Heart right ventricle (tissue), 16 donors: ENCODE measurements around the gene BDH1. TPM values are rescaled to one million over a fixed set of nuclear protein-coding genes. Genes with fewer than 3 reads are reported as not detected.

Experiments used
- ATAC-seq, 8 donors: fragments of 200-7000 bp; cut with Tn5 transposase; one replicate each; pipeline ENCODE4 v1.9.1; 2020; ENCODE audit warnings: mild to moderate bottlenecking in 8 of 8, moderate library complexity in 8 of 8, moderate number of reproducible peaks in 1 of 8
- DNase-seq, 2 donors: peaks; one replicate each; pipeline ENCODE4 v3.0.0-alpha.2; 2020
- H3K27ac ChIP-seq, 10 donors: fragments of 200-600 bp; sonication (generic) in 2 of 10; one replicate each; pipeline versions ENCODE4 v1.5.0 to v1.8.0; 2020 to 2022; ENCODE audit warnings: mild to moderate bottlenecking in 3 of 10
- H3K27me3 ChIP-seq, 7 donors: fragments of 200-600 bp; one replicate each; pipeline ENCODE4 v1.8.0; 2021 to 2022; ENCODE audit warnings: mild to moderate bottlenecking in 2 of 7
- H3K36me3 ChIP-seq, 9 donors: fragments of 200-600 bp; sonication (generic) in 1 of 9; one replicate each; pipeline versions ENCODE4 v1.5.0 to v1.8.0; 2020 to 2022; ENCODE audit warnings: mild to moderate bottlenecking in 2 of 9
- H3K4me1 ChIP-seq, 9 donors: fragments of 200-600 bp; sonication (generic) in 1 of 9; one replicate each; pipeline versions ENCODE4 v1.5.0 to v1.8.0; 2020 to 2022; ENCODE audit warnings: mild to moderate bottlenecking in 4 of 9
- H3K4me3 ChIP-seq, 10 donors: fragments of 200-600 bp; sonication (generic) in 2 of 10; one replicate each; pipeline versions ENCODE4 v1.5.0 to v1.8.0; 2020 to 2022; ENCODE audit warnings: mild to moderate bottlenecking in 7 of 10, moderate library complexity in 2 of 10
- H3K9me3 ChIP-seq, 11 donors: fragments of 200-600 bp in 10 of 11; sonication (generic) in 2 of 11; one replicate each; pipeline versions ENCODE4 v1.5.0 to v1.8.0; 2013 to 2022; ENCODE audit warnings: mild to moderate bottlenecking in 2 of 11, control low read depth in 1 of 11, moderate library complexity in 1 of 11
- WGBS, 2 donors: extraction: QIAGEN DNeasy Blood & Tissue Kit; methylation state at CpG; one replicate each; pipeline ENCODE4 v1.1.7; 2013; ENCODE audit warnings: inconsistent platforms in 1 of 2; 5-methylcytosine and 5-hydroxymethylcytosine counted together
- intact Hi-C, 10 donors: fragments of 100-400 bp; cut with DNase I; formaldehyde crosslinking; loops; one replicate each; pipeline versions ENCODE4 v1.11.1 to v1.14.2; 2022
- polyA plus RNA-seq, 2 donors: library from polyadenylated mRNA; stranded (reverse); fragments of 200-250 nt; gene quantifications; one replicate each; pipeline ENCODE4 v1.2.3, GENCODE V29; 2013
- total RNA-seq, 10 donors: library from RNA; stranded (reverse); fragmentation: NEBNext Ultra II Directional in 3 of 10; extraction: Animal tissue kit (Norgen Biotek cat#: 25700) in 3 of 10; gene quantifications; one replicate each; pipeline versions ENCODE4 v1.2.1 to v1.2.4, GENCODE V29; 2021 to 2023
- TF ChIP-seq, protein P1 (sequence below), 9 donors: fragments of 200-600 bp; sonication (generic) in 2 of 9; IDR thresholded peaks; one replicate each; pipeline versions ENCODE4 v1.5.0 to v1.8.0; 2021 to 2022; ENCODE audit warnings: antibody characterized with exemption in 9 of 9, mild to moderate bottlenecking in 5 of 9, moderate library complexity in 1 of 9
- donor health status: Arrhythmogenic right ventricular cardiomyopathy.
- donor health status: ischemic (EF 13 %, LVEDD 7.1; RV severe dilation, severe dysfunction).
- donor health status: healthy with polysubstance abuse.
- donor health status: DM: no; HTN: yes; CAD: no.
- donor health status: DM: no; HTN: no; CAD: no.
- donor health status: ischemic (EF 25% LVEDD 6.9; RV normal size, moderate dysfunction).
- donor health status: ischemic (EF 25% LVEDD 5.7; RV mildly dilated, moderate dysfunction).
- donor health status: healthy.
- donor health status: DM: yes; HTN: yes; CAD: no.
- donor health status: Ischemic cardiomyopathy.
- donor health status: ischemic (EF 35%, LVEDD 5.7; RV mildly dilated, moderate dysfunction).
- donor health status: nonischemic (EF 11% LVEDD 7.7; RV severe dilation, severe dysfunction).
- donor health status: DM: yes; HTN: yes; CAD: no.
- donor health status: PGD.
- donor health status: ischemic (EF 29% LVEDD 5.4; RV normal size, mild dysfunction).
- donor health status: nonischemic (EF 23%, LVEDD 6.1; RV moderate dilation, normal function).

BDH1 gene
- total and polyA plus RNA-seq, 12 donors: 9.6 to 144 (median 78.0) TPM

DNA sequence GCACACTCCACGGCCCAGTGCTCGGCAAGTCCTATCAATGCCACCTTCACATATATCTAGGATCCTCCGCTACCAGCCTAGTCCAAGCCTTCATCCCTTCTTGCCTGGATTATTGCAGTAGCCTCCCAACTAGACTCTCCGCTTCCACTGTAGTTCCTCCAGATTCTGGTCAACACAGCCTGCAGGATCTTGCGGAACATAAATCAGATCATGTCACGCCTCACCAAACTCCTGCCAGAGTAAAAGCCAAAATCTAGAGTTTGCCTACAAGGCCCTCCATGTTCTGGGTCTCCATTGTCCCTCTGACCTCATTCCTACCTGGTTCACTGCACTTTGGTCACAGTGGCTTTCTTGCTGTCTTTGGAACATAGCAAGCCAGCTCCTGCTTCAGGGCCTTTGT, 3.6 kb downstream of the BDH1 start:
- intact Hi-C loops: no loop called here
- TF ChIP-seq, protein P1, sequence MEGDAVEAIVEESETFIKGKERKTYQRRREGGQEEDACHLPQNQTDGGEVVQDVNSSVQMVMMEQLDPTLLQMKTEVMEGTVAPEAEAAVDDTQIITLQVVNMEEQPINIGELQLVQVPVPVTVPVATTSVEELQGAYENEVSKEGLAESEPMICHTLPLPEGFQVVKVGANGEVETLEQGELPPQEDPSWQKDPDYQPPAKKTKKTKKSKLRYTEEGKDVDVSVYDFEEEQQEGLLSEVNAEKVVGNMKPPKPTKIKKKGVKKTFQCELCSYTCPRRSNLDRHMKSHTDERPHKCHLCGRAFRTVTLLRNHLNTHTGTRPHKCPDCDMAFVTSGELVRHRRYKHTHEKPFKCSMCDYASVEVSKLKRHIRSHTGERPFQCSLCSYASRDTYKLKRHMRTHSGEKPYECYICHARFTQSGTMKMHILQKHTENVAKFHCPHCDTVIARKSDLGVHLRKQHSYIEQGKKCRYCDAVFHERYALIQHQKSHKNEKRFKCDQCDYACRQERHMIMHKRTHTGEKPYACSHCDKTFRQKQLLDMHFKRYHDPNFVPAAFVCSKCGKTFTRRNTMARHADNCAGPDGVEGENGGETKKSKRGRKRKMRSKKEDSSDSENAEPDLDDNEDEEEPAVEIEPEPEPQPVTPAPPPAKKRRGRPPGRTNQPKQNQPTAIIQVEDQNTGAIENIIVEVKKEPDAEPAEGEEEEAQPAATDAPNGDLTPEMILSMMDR (IDR thresholded peaks at IDR 0.05): no peak
- H3K36me3 ChIP-seq: no peaks in the 10 kb centered on the region
- H3K27me3 ChIP-seq: peaks cover 0 to 17% (median 11%) of the 10 kb centered on the region in 7 donors
- no peak overlapping the region for H3K27ac ChIP-seq
- no peak overlapping the region for H3K4me3 ChIP-seq
- peaks cover 4 to 39% (median 22%) of the 10 kb centered on the region in 9 donors for H3K4me1 ChIP-seq
- ATAC-seq (no peak), DNase-seq (no peak)
- H3K9me3 ChIP-seq: no peaks in the 10 kb centered on the region
- WGBS, 2 donors: 94 to 98% methylated on average over 6 of the region's 6 CpGs

DNA sequence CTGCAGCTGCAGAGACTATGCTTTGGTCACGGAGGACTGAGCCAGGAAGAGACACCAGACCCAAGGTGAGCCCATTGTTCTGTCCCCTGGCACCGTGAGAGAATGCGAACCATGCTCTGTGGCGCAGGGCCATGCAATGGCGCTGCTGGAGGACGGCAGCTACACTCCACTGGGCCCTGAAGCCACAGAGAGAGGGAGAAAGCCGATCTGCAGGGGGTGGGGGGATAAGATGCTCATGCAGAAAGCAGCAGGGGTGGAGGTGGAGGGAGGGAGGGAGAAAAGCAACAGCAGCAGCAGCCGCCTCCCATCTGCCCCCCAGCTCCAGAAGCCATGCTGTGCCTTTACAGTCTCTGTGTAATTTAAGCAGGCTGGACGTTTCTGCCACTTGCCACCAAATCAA, 5.3 kb downstream of the BDH1 start:
- H3K27ac ChIP-seq: peak overlapping the region in 2 of 10 donors; percentile 32 to 36
- no peaks in the 10 kb centered on the region for H3K9me3 ChIP-seq
- ATAC-seq: no peak
- WGBS, 2 donors: 47 to 53% methylated on average over 9 of the region's 9 CpGs
- intact Hi-C loops: no loop called here
- peaks cover under 1 to 29% (median 15%) of the 10 kb centered on the region in 9 donors for H3K4me1 ChIP-seq
- no peaks in the 10 kb centered on the region for H3K36me3 ChIP-seq
- H3K4me3 ChIP-seq: no peak overlapping the region
- peaks cover 0 to under 1% (median 0%) of the 10 kb centered on the region in 7 donors for H3K27me3 ChIP-seq
- DNase-seq: no peak
- TF ChIP-seq, protein P1 (IDR thresholded peaks at IDR 0.05): no peak

DNA sequence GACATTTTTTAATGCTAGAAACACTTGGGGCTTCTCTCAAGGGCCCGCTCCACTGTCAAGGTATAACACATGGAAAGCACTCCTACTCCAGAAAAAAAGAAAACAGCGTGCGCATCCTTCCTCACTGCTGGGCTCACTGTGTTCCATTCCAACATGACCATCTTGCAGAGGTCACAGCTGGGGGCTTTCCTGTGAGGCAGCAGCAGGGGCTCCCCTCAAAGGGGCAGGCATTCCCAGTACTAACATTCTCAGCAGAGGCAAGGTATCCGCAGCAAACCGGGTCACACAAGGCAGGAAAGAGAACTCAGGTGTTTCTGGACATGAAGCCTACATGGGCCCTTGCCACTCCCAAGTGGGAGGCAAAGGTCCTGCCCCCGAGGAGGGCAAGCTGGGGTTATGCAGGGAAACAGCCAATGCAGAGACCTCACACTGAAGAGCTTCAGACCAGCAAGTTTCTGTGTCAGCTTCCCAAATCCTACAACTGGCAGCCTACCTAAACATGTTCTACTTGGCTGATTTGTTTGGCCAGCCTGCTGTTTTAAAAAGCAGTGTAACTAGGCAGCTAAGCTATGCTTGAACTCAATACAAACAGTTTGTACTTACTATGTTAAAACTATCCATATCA, 6.4 kb downstream of the BDH1 start:
- peak overlapping the region in 1 of 10 donors; percentile 32 for H3K27ac ChIP-seq
- H3K4me1 ChIP-seq: peaks cover 0 to 25% (median 8%) of the 10 kb centered on the region in 9 donors
- no peaks in the 10 kb centered on the region for H3K36me3 ChIP-seq
- TF ChIP-seq, protein P1 (IDR thresholded peaks at IDR 0.05): no peak
- no peak overlapping the region for H3K4me3 ChIP-seq
- no peaks in the 10 kb centered on the region for H3K27me3 ChIP-seq
- intact Hi-C loops: no loop called here
- ATAC-seq (peak in 1 of 8 donors; percentile 77), DNase-seq (no peak)
- no peaks in the 10 kb centered on the region for H3K9me3 ChIP-seq
- whole genome bisulfite sequencing, 2 donors: 66 to 67% methylated on average over 6 of the region's 6 CpGs

DNA sequence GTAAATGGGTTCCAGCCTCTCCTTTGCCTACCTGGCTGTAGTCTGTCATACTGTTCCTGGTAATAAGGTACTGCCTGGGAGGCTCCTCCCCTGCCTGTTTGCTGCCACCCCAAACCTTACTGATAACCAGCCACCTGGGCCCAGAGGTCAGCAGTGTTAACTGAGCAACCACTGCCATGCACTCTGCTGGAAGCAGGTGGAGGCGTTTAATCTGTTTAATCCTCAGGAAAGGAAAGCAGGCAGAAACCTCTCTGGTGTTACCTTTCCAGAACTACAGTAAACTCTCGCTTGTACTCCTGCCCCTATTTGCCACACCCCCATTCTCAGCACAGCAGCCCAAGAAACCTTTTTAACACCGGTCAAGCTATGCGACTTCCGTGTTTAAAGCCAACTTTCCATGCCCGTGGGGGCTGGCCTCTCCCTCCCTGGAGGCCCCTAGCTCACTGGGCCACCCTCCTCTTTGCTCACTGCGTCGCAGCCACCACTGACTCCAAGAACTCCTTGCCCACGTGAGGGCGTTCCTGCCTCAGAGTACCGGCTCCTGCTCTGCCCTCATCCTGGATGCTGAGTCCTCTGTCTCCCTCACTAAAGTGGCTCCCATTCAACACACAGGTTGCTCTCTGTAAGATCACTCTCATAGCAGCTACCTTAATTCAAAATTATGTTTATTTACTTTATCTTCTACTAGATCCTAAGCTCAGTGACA, 8.3 kb downstream of the BDH1 start:
- H3K36me3 ChIP-seq: no peaks in the 10 kb centered on the region
- intact Hi-C loops: no loop called here
- H3K27me3 ChIP-seq: no peaks in the 10 kb centered on the region
- no peak for DNase-seq
- H3K9me3 ChIP-seq: no peaks in the 10 kb centered on the region
- H3K4me3 ChIP-seq: no peak overlapping the region
- no peak for ATAC-seq
- 59% methylated on average over 11 of the region's 11 CpGs for WGBS, 2 donors
- no peak overlapping the region for H3K27ac ChIP-seq
- H3K4me1 ChIP-seq: peaks cover 0 to 16% (median 4%) of the 10 kb centered on the region in 9 donors
- TF ChIP-seq, protein P1 (IDR thresholded peaks at IDR 0.05): no peak
